Esophagus (tissue), 2 donors: Measurements from ENCODE around the gene SLC41A3. TPM values are rescaled to one million over a fixed set of nuclear protein-coding genes. Genes with fewer than 3 reads are reported as not detected.
"Not testable (repeated sequence)": the region's sequence is repeated elsewhere in the genome, so short reads cannot be mapped to it uniquely, and the experiment has no call there.

Source experiments
- H3K27ac ChIP-seq, 2 donors: one replicate each; pipeline ENCODE4 v1.5.1; 2013; ENCODE audit warnings: low read depth in 2 of 2, mild to moderate bottlenecking in 2 of 2, inconsistent platforms in 1 of 2, low read length in 1 of 2, moderate library complexity in 1 of 2
- H3K27me3 ChIP-seq, 2 donors: one replicate each; pipeline ENCODE4 v1.6.1; 2013; ENCODE audit warnings: low read length in 2 of 2, control low read depth in 1 of 2, mild to moderate bottlenecking in 1 of 2; ENCODE audit not compliant: insufficient read depth in 2 of 2, control insufficient read depth in 1 of 2
- H3K36me3 ChIP-seq, 2 donors: one replicate each; pipeline ENCODE4 v1.6.1; 2013; ENCODE audit warnings: low read length in 1 of 2; ENCODE audit not compliant: control insufficient read depth in 2 of 2, insufficient read depth in 2 of 2
- H3K4me1 ChIP-seq, 2 donors: one replicate each; pipeline ENCODE4 v1.6.1; 2013; ENCODE audit warnings: low read length in 1 of 2; ENCODE audit not compliant: control insufficient read depth in 2 of 2, insufficient read depth in 2 of 2
- H3K4me3 ChIP-seq, 2 donors: one replicate each; pipeline ENCODE4 v1.5.1; 2013; ENCODE audit warnings: low read length in 2 of 2, mild to moderate bottlenecking in 2 of 2, low read depth in 1 of 2, moderate library complexity in 1 of 2
- H3K9me3 ChIP-seq, 2 donors: one replicate each; pipeline ENCODE4 v1.6.1; 2013; ENCODE audit warnings: mild to moderate bottlenecking in 2 of 2, low read depth in 1 of 2, low read length in 1 of 2, moderate library complexity in 1 of 2; ENCODE audit not compliant: control insufficient read depth in 2 of 2, insufficient read depth in 1 of 2
- WGBS, 2 donors: extraction: QIAGEN DNeasy Blood & Tissue Kit; methylation state at CpG; one replicate each; pipeline ENCODE4 v1.1.7; 2013; 5-methylcytosine and 5-hydroxymethylcytosine counted together
- polyA plus RNA-seq, 2 donors: library from polyadenylated mRNA; stranded (reverse); fragments of 200-250 nt; gene quantifications; one replicate each; pipeline ENCODE4 v1.2.3, GENCODE V29; 2013
- donor health status: healthy with polysubstance abuse.
- donor health status: Bipolar disorder and iron deficiency.

SLC41A3 gene
- polyA plus RNA-seq, 2 donors: 9.0 to 17.5 TPM

GRCh38 chr3:126004692-126005091 is 79.2 kb downstream of the SLC41A3 start:
- WGBS, 2 donors: 98% methylated on average over 7 of the region's 7 CpGs
- peaks cover 0 to 2% of the 10 kb centered on the region in 2 donors for H3K4me1 ChIP-seq

GRCh38 chr3:126004217-126004616 is 79.7 kb downstream of the SLC41A3 start:
- H3K9me3 ChIP-seq: no peaks in the 10 kb centered on the region
- H3K27ac ChIP-seq: no peak overlapping the region
- peaks cover 0 to 2% of the 10 kb centered on the region in 2 donors for H3K4me1 ChIP-seq
- H3K36me3 ChIP-seq: peaks cover 7 to 26% of the 10 kb centered on the region in 2 donors
- 91 to 92% methylated on average over 6 of the region's 6 CpGs for WGBS, 2 donors
- H3K4me3 ChIP-seq: no peak overlapping the region
- no peaks in the 10 kb centered on the region for H3K27me3 ChIP-seq

More at GRCh38 chr3:126004692-126005091, 79.2 kb downstream of the SLC41A3 start:
- H3K27ac ChIP-seq: no peak overlapping the region
- H3K9me3 ChIP-seq: no peaks in the 10 kb centered on the region
- no peaks in the 10 kb centered on the region for H3K27me3 ChIP-seq
- H3K36me3 ChIP-seq: peaks cover 7 to 26% of the 10 kb centered on the region in 2 donors
- H3K4me3 ChIP-seq: no peak overlapping the region

- no peak overlapping the region for H3K27ac ChIP-seq
- 90% methylated on average over 10 of the region's 10 CpGs for WGBS, 2 donors
- H3K36me3 ChIP-seq: peaks cover 7 to 24% of the 10 kb centered on the region in 2 donors
- no peak overlapping the region for H3K4me3 ChIP-seq
- peaks cover 0 to 2% of the 10 kb centered on the region in 2 donors for H3K4me1 ChIP-seq
- no peaks in the 10 kb centered on the region for H3K27me3 ChIP-seq
- H3K9me3 ChIP-seq: no peaks in the 10 kb centered on the region
Observed at GRCh38 chr3:126003447-126004190, 80.3 kb downstream of the SLC41A3 start.

DNA sequence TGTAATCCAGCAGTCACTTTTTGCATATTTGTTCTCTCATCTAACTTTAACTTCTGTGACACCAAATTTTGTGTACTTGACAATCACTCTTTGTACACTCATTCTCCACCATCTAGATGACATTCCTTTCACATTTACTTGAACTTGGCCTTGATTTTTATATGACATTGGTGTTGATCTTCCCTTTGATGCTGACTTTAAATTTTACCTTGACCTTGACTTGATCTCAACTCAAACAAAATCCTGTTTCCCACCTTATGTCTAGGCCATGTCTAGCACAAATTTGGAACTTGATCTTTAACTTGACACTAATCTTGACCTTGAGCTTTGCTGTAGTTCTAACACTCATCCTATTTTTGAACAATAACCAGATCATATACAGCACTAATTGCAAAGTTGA is 81.7 kb downstream of the SLC41A3 start:
- Histone ChIP-seq H3K27ac (no peak overlapping the region), H3K9me3 (no peaks in the 10 kb centered on the region), H3K4me3 (no peak overlapping the region), H3K36me3 (peaks cover 3 to 11% of the 10 kb centered on the region in 2 donors), H3K4me1 (peaks cover 0 to 2% of the 10 kb centered on the region in 2 donors), H3K27me3 (no peaks in the 10 kb centered on the region)

GRCh38 chr3:125996751-125997150 is 87.2 kb downstream of the SLC41A3 start:
- H3K27ac ChIP-seq: not testable (repeated sequence)

GRCh38 chr3:125990253-125990970 is 93.5 kb downstream of the SLC41A3 start:
- peak overlapping the region; percentile 18 to 54 for H3K4me3 ChIP-seq
- WGBS, 2 donors: 3 to 30% methylated on average over 52 of the region's 52 CpGs
- H3K9me3 ChIP-seq: no peaks in the 10 kb centered on the region
- no peaks in the 10 kb centered on the region for H3K27me3 ChIP-seq
- H3K4me1 ChIP-seq: no peaks in the 10 kb centered on the region
- no peaks in the 10 kb centered on the region for H3K36me3 ChIP-seq
- H3K27ac ChIP-seq: peak overlapping the region in 1 of 2 donors; percentile 54

More at GRCh38 chr3:125996751-125997150, 87.2 kb downstream of the SLC41A3 start:
- H3K4me1 ChIP-seq, H3K36me3 ChIP-seq, H3K27me3 ChIP-seq, H3K9me3 ChIP-seq, H3K4me3 ChIP-seq: not testable (repeated sequence)
- 86 to 91% methylated on average over 4 of the region's 4 CpGs for WGBS, 2 donors

DNA sequence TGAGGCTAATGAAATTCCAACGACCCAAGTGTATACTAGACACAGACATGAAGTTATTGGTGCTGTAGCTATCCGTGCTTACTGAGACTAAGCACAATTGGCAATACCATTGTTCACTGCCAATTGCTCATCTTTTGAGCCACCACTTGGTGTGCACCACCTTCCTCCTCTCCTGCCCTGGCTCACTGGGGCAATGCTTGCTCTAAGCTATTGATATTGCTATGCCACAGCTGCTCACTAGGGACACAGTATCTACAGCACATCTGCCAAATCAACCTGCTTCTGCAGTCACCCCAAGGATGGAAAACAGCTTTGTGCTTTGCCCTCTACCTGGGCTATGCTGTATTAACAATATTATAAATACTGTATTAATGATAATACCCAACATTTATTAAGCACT is 99.0 kb downstream of the SLC41A3 start:
- not testable (repeated sequence) for H3K27me3 ChIP-seq, H3K9me3 ChIP-seq, H3K4me3 ChIP-seq, H3K36me3 ChIP-seq, H3K4me1 ChIP-seq, H3K27ac ChIP-seq
- 59 to 86% methylated on average over 1 to 2 of the region's 2 CpGs for WGBS, 2 donors

GRCh38 chr3:125977104-125977503 is 106.8 kb downstream of the SLC41A3 start:
- H3K4me3 ChIP-seq, H3K4me1 ChIP-seq, H3K27me3 ChIP-seq, H3K36me3 ChIP-seq, H3K27ac ChIP-seq, H3K9me3 ChIP-seq: not testable (repeated sequence)
- WGBS, 2 donors: 38 to 69% methylated on average over 4 of the region's 7 CpGs

DNA sequence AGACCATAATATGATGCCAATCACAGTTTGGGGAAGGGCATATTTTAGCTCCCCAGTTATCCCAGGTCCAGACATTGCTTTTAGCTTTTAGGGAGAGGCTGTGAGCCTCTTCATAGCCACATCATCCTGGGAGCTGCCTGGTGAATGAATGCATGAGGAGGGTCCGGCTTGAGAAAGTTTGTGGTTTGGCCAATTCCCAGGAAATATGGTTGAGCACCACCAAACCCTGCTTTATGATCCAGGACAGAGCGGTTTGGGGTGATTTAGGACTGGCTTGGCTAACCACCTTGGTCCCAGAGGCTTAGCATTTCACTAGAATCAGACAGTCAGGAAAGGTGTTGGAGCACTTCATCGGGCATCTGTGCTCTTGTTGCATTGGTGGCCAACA is 107.9 kb downstream of the SLC41A3 start:
- H3K27me3 ChIP-seq, H3K4me1 ChIP-seq, H3K9me3 ChIP-seq, H3K36me3 ChIP-seq, H3K27ac ChIP-seq, H3K4me3 ChIP-seq: not testable (repeated sequence)
- 59 to 94% methylated on average over 2 to 3 of the region's 3 CpGs for WGBS, 2 donors
